ENCODE results near the gene WFDC10B. TPM values are rescaled to one million over a fixed set of nuclear protein-coding genes. Genes with fewer than 3 reads are reported as not detected.

WFDC10B gene
- total and polyA plus RNA-seq, 4 donors, result not detected

DNA sequence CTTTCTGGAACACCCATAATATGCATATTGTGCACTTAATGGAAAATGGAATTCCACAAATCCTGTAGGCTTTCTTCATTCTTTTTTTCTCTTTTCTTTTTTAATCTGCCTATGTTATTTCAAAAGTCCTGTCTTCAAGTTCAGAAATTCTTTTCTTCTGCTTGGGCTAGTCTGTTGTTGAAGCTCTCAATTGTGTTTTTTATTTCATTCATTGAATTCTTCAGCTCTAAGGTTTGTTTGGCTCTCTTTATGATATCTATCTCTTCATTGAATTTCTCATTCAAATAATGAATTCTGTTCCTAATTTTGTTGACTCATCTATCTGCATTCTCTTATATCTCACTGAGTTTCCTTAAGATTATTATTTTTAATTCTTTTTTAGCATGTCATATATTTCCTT lies 27.4 kb upstream of the WFDC10B start (continued):
- TF ChIP-seq, protein P1, sequence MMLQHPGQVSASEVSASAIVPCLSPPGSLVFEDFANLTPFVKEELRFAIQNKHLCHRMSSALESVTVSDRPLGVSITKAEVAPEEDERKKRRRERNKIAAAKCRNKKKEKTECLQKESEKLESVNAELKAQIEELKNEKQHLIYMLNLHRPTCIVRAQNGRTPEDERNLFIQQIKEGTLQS (IDR thresholded peaks at IDR 0.05), result no peak
- TF ChIP-seq ZBTB33 (IDR thresholded peaks at IDR 0.05), result no peak

GRCh38 chr20:45727044-45727443 lies 22.2 kb upstream of the WFDC10B start:
- no peaks in the 10 kb centered on the region for H3K27me3 ChIP-seq (ENCODE audit: control insufficient read depth in 4 of 4, insufficient read depth in 4 of 4, low read length in 3 of 4)
- no peaks in the 10 kb centered on the region for H3K36me3 ChIP-seq (ENCODE audit: control insufficient read depth in 4 of 4, insufficient read depth in 3 of 4, low read depth in 1 of 4, low read length in 3 of 4)
- WGBS, result 35% methylated on average over 2 of the region's 2 CpGs
- H3K9ac ChIP-seq (ENCODE audit: low read depth in 1 of 2, low read length in 2 of 2), result no peak overlapping the region
- H3K9me3 ChIP-seq (ENCODE audit: control insufficient read depth in 4 of 4, low read length in 3 of 4), result peaks cover 0 to 1% (median 0%) of the 10 kb centered on the region in 4 donors
- no peak for DNase-seq (ENCODE audit: low spot score)
- no peak overlapping the region for H3K27ac ChIP-seq (ENCODE audit: low read depth in 1 of 2, low read length in 2 of 2)
- H3K4me3 ChIP-seq (ENCODE audit: low read depth in 1 of 3, low read length in 3 of 3), result no peak overlapping the region
- peaks cover 0 to 3% (median under 1%) of the 10 kb centered on the region in 4 donors for H3K4me1 ChIP-seq (ENCODE audit: control insufficient read depth in 4 of 4, insufficient read depth in 4 of 4, low read length in 3 of 4)
- no peak for TF ChIP-seq RXRA (IDR thresholded peaks at IDR 0.05)
- TF ChIP-seq REST (IDR thresholded peaks at IDR 0.05), result no peak
- TF ChIP-seq EGR1 (IDR thresholded peaks at IDR 0.05; ENCODE audit: low read depth in 2 of 2), result no peak
- TF ChIP-seq, protein P2, sequence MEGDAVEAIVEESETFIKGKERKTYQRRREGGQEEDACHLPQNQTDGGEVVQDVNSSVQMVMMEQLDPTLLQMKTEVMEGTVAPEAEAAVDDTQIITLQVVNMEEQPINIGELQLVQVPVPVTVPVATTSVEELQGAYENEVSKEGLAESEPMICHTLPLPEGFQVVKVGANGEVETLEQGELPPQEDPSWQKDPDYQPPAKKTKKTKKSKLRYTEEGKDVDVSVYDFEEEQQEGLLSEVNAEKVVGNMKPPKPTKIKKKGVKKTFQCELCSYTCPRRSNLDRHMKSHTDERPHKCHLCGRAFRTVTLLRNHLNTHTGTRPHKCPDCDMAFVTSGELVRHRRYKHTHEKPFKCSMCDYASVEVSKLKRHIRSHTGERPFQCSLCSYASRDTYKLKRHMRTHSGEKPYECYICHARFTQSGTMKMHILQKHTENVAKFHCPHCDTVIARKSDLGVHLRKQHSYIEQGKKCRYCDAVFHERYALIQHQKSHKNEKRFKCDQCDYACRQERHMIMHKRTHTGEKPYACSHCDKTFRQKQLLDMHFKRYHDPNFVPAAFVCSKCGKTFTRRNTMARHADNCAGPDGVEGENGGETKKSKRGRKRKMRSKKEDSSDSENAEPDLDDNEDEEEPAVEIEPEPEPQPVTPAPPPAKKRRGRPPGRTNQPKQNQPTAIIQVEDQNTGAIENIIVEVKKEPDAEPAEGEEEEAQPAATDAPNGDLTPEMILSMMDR (IDR thresholded peaks at IDR 0.05; ENCODE audit: low read depth, low read length, missing input control), result no peak

GRCh38 chr20:45725134-45725533 lies 20.3 kb upstream of the WFDC10B start:
- Histone ChIP-seq H3K9me3 (ENCODE audit: control insufficient read depth in 4 of 4, low read length in 3 of 4) (no peaks in the 10 kb centered on the region), H3K36me3 (ENCODE audit: control insufficient read depth in 4 of 4, insufficient read depth in 3 of 4, low read depth in 1 of 4, low read length in 3 of 4) (no peaks in the 10 kb centered on the region), H3K27me3 (ENCODE audit: control insufficient read depth in 4 of 4, insufficient read depth in 4 of 4, low read length in 3 of 4) (no peaks in the 10 kb centered on the region), H3K4me3 (ENCODE audit: low read depth in 1 of 3, low read length in 3 of 3) (no peak overlapping the region), H3K9ac (ENCODE audit: low read depth in 1 of 2, low read length in 2 of 2) (no peak overlapping the region), H3K4me1 (ENCODE audit: control insufficient read depth in 4 of 4, insufficient read depth in 4 of 4, low read length in 3 of 4) (peaks cover 0 to 3% (median under 1%) of the 10 kb centered on the region in 4 donors), H3K27ac (ENCODE audit: low read depth in 1 of 2, low read length in 2 of 2) (no peak overlapping the region)
- no peak for DNase-seq (ENCODE audit: low spot score)
- TF ChIP-seq FOXA2 (IDR thresholded peaks at IDR 0.05) (no peak), HNF4G (IDR thresholded peaks at IDR 0.05) (no peak), HNF4A (conservative IDR thresholded peaks at IDR 0.05) (peak; percentile 58 to 78), NR2F2 (IDR thresholded peaks at IDR 0.05) (peak; percentile 34), EGR1 (IDR thresholded peaks at IDR 0.05; ENCODE audit: low read depth in 2 of 2) (no peak), MAX (IDR thresholded peaks at IDR 0.05) (no peak), RXRA (IDR thresholded peaks at IDR 0.05) (peak; percentile 73 to 87), SP1 (IDR thresholded peaks at IDR 0.05) (peak; percentile 50), YY1 (IDR thresholded peaks at IDR 0.05) (no peak), GABPA (IDR thresholded peaks at IDR 0.05 in 1 of 2, conservative IDR thresholded peaks at IDR 0.05 in 1 of 2) (no peak), RAD21 (IDR thresholded peaks at IDR 0.05) (no peak), FOXA1 (IDR thresholded peaks at IDR 0.05) (no peak), REST (IDR thresholded peaks at IDR 0.05) (no peak), JUND (IDR thresholded peaks at IDR 0.05) (peak in 1 of 2 donors; percentile 10)
- TF ChIP-seq, protein P2 (IDR thresholded peaks at IDR 0.05; ENCODE audit: low read depth, low read length, missing input control), result no peak
